K562 (cell line): ENCODE data around the gene PALLD. TPM values are rescaled to one million over a fixed set of nuclear protein-coding genes. Genes with fewer than 3 reads are reported as not detected.

Experiments
- ATAC-seq: fragments of 200-7000 bp; cut with Tn5 transposase; 3 replicates; pipeline ENCODE4 v1.9.1; 2020; ENCODE audit warnings: moderate library complexity
- BruUV-seq: library from RNA; stranded (reverse); fragments of 400-500 nt; replicated peaks from 2 replicates; lab custom pipeline; 2021; lab: Mats Ljungman, UMichigan
- CTCF ChIA-PET: fragments of 300-600 bp; formaldehyde crosslinking; extraction: SDS; loops from one replicate; lab custom pipeline; 2021; ENCODE audit warnings: low intra/inter-chr PET ratio; lab: Yijun Ruan, JAX
- POLR2A ChIA-PET: fragments of 300-600, 350-650 bp; sonication (Branson Sonifier 250); formaldehyde crosslinking; extraction: SDS; loops from one replicate; lab custom pipeline; 2021; ENCODE audit warnings: antibody characterized with exemption, inconsistent platforms; lab: Yijun Ruan, JAX
- DNase-seq, 4 experiments: peaks; one replicate each; pipeline versions ENCODE4 v3.0.0 to v3.0.0-alpha.2; 2011 to 2018; ENCODE audit warnings: low spot score in 3 of 4, mixed read lengths in 3 of 4; ENCODE audit errors: extremely low read depth in 1 of 4
- FAIRE-seq: peaks from 2 replicates; lab custom pipeline; 2011; peaks lifted over from hg19 to GRCh38; lab: Jason Lieb, UNC
- H2AFZ ChIP-seq: 2 replicates; pipeline ENCODE4 v1.6.0; 2011; ENCODE audit warnings: low read depth, low read length, control low read depth, inconsistent platforms
- H3K27ac ChIP-seq: fragments of 200-600 bp; 3 replicates; pipeline ENCODE4 v1.8.0; 2011; ENCODE audit warnings: low read depth, mild to moderate bottlenecking, control low read depth, inconsistent platforms, low read length, moderate library complexity, mixed read lengths; ENCODE audit errors: extremely low read depth
- H3K27me3 ChIP-seq, 2 experiments: fragments of 300-600 bp in 1 of 2; 2 replicates in 1 of 2; 3 replicates in 1 of 2; pipeline versions ENCODE4 v1.6.0 to v1.8.0; 2011; ENCODE audit warnings: inconsistent platforms in 2 of 2, low read length in 2 of 2, mild to moderate bottlenecking in 1 of 2, mixed read lengths in 1 of 2, moderate library complexity in 1 of 2; ENCODE audit not compliant: control insufficient read depth in 2 of 2, insufficient read depth in 2 of 2
- H3K36me3 ChIP-seq: fragments of 300-600 bp; 3 replicates; pipeline ENCODE4 v1.8.0; 2011; ENCODE audit warnings: mild to moderate bottlenecking, low read length, inconsistent platforms; ENCODE audit not compliant: control insufficient read depth, insufficient read depth
- H3K4me1 ChIP-seq, 2 experiments: fragments of 200-600 bp in 1 of 2; replicated peaks in 1 of 2; 2 replicates in 1 of 2; 3 replicates in 1 of 2; pipeline versions ENCODE4 v1.5.1 to v1.8.0; 2011; ENCODE audit warnings: inconsistent platforms in 2 of 2, low read length in 2 of 2, mild to moderate bottlenecking in 1 of 2, mixed read lengths in 1 of 2, moderate library complexity in 1 of 2; ENCODE audit not compliant: control insufficient read depth in 2 of 2, insufficient read depth in 2 of 2
- H3K4me2 ChIP-seq: 2 replicates; pipeline ENCODE4 v1.6.1; 2011; ENCODE audit warnings: low read length, control low read depth, inconsistent platforms, mixed read lengths; ENCODE audit not compliant: insufficient read depth
- H3K4me3 ChIP-seq: fragments of 200-600 bp; sonication (generic), shearing (Covaris generic); 2 replicates; pipeline ENCODE4 v1.5.1; 2016; ENCODE audit warnings: control low read depth, inconsistent platforms
- H3K79me2 ChIP-seq: fragments of 200-600 bp; 3 replicates; pipeline ENCODE4 v1.8.0; 2011; ENCODE audit warnings: low read length, inconsistent platforms; ENCODE audit not compliant: control insufficient read depth, insufficient read depth
- H3K9ac ChIP-seq, 2 experiments: 2 replicates each; pipeline versions ENCODE4 v1.6.0 to v1.6.1; 2011; ENCODE audit warnings: low read depth in 2 of 2, low read length in 2 of 2, control low read depth in 1 of 2, inconsistent platforms in 1 of 2, mild to moderate bottlenecking in 1 of 2, mixed read lengths in 1 of 2; ENCODE audit not compliant: insufficient read depth in 1 of 2
- H3K9me1 ChIP-seq: one replicate; pipeline ENCODE4 v1.6.0; 2011; ENCODE audit warnings: inconsistent platforms, mild to moderate bottlenecking, low read length, moderate library complexity; ENCODE audit not compliant: control insufficient read depth, insufficient read depth
- H3K9me3 ChIP-seq: replicated peaks from 2 replicates; pipeline ENCODE4 v1.5.1; 2011; ENCODE audit warnings: low read depth, low read length, inconsistent platforms; ENCODE audit not compliant: control insufficient read depth, insufficient read depth
- H4K20me1 ChIP-seq: replicated peaks from 2 replicates; pipeline ENCODE4 v1.6.1; 2011; ENCODE audit warnings: low read length, inconsistent platforms, mixed read lengths; ENCODE audit not compliant: control insufficient read depth, insufficient read depth
- ARHGAP35 ChIP-seq: fragments of 450-650 bp; IDR thresholded peaks from 2 replicates; pipeline ENCODE4 v1.6.1; 2018; ENCODE audit not compliant: partially characterized antibody
- CBFA2T2 ChIP-seq: fragments of 450-650 bp; conservative IDR thresholded peaks from 2 replicates; pipeline ENCODE4 v1.6.1; 2017; ENCODE audit warnings: mild to moderate bottlenecking
- CBFB ChIP-seq: sonication (generic); formaldehyde crosslinking; IDR thresholded peaks from 2 replicates; pipeline ENCODE4 v1.4.0; 2020; ENCODE audit warnings: mild to moderate bottlenecking, missing genetic modification reagents
- DDX20 ChIP-seq: fragments of 450-650 bp; IDR thresholded peaks from 2 replicates; pipeline ENCODE4 v1.6.1; 2016; ENCODE audit warnings: missing genetic modification characterization, low read depth, mild to moderate bottlenecking, missing compliant biosample characterization, moderate library complexity
- MTA2 ChIP-seq: fragments of 450-650 bp; IDR thresholded peaks from 2 replicates; pipeline ENCODE4 v1.6.1; 2016; ENCODE audit warnings: low read depth
- NR4A1 ChIP-seq, 2 experiments: fragments of 250-450 bp in 1 of 2; fragments of 450-650 bp in 1 of 2; sonication (Bioruptor Pico) in 1 of 2; IDR thresholded peaks; 2 replicates each; pipeline versions ENCODE4 v1.4.0 to v1.6.1; 2016 to 2020; ENCODE audit warnings: mild to moderate bottlenecking in 2 of 2, missing compliant biosample characterization in 1 of 2, missing genetic modification characterization in 1 of 2, moderate library complexity in 1 of 2
- NUFIP1 ChIP-seq: fragments of 450-650 bp; IDR thresholded peaks from 2 replicates; pipeline ENCODE4 v1.6.1; 2018; ENCODE audit not compliant: partially characterized antibody
- SAFB2 ChIP-seq: fragments of 200-400 bp; formaldehyde crosslinking; IDR thresholded peaks from 2 replicates; pipeline ENCODE4 v1.6.1; 2018; ENCODE audit warnings: borderline replicate concordance, low read length, low read depth, moderate library complexity; ENCODE audit not compliant: severe bottlenecking
- ZNF12 ChIP-seq: sonication (generic); formaldehyde crosslinking; IDR thresholded peaks from 2 replicates; pipeline ENCODE4 v1.4.0; 2020; ENCODE audit warnings: mild to moderate bottlenecking, missing genetic modification reagents
- ZNF146 ChIP-seq: IDR thresholded peaks from one replicate; pipeline ENCODE4 v1.6.1; 2018; ENCODE audit warnings: missing compliant biosample characterization; ENCODE audit not compliant: unreplicated experiment
- ZNF239 ChIP-seq: fragments of 250-450 bp; sonication (Bioruptor Pico); IDR thresholded peaks from 2 replicates; pipeline ENCODE4 v1.4.0; 2020; ENCODE audit warnings: mild to moderate bottlenecking
- ZNF311 ChIP-seq: fragments of 250-450 bp; sonication (Bioruptor Pico); IDR thresholded peaks from 2 replicates; pipeline ENCODE4 v1.4.0; 2020; ENCODE audit warnings: mild to moderate bottlenecking, moderate library complexity
- ZNF316 ChIP-seq: fragments of 450-650 bp; IDR thresholded peaks from 2 replicates; pipeline ENCODE4 v1.6.1; 2016
- ZNF354B ChIP-seq: fragments of 250-450 bp; sonication (Bioruptor Pico); IDR thresholded peaks from 2 replicates; pipeline ENCODE4 v1.4.0; 2020
- ZNF77 ChIP-seq: fragments of 250-450 bp; sonication (Bioruptor Pico); IDR thresholded peaks from 2 replicates; pipeline ENCODE4 v1.5.0; 2020
- WGBS: fragments of 100-300 bp; shearing (Covaris generic); methylation state at CpG from one replicate; pipeline ENCODE4 v1.1.6; 2016; ENCODE audit warnings: low coverage, mixed read lengths; ENCODE audit not compliant: insufficient coverage; ENCODE audit errors: missing lambda C conversion rate; 5-methylcytosine and 5-hydroxymethylcytosine counted together
- in situ Hi-C: fragments of 300-500 bp; cut with MboI; formaldehyde crosslinking; loops from 4 replicates; pipeline ENCODE4 v1.15.0; 2018; ENCODE audit warnings: inconsistent platforms, mixed read lengths
- intact Hi-C: fragments of 100-400 bp; cut with micrococcal nuclease; formaldehyde crosslinking; loops from 2 replicates; pipeline ENCODE4 v1.14.2; 2022
- polyA plus RNA-seq, 8 experiments: library from polyadenylated mRNA; depleted of rRNA in 4 of 8; stranded (reverse) in 5 of 8; unstranded in 3 of 8; fragments of >200 nt; fragmentation: Nextera tagmentation in 2 of 8; fragmentation: Illumina TruSeq in 1 of 8; extraction: Ambion mirVana in 2 of 8; extraction: Trizol in 1 of 8; gene quantifications; 2 replicates each; pipeline versions ENCODE4 v1.2.1 to v1.2.3, GENCODE V29; 2011 to 2014; ENCODE audit warnings: inconsistent platforms in 1 of 8, missing spikeins in 1 of 8
- total RNA-seq, 7 experiments: library from RNA; depleted of rRNA in 6 of 7; stranded (reverse); fragments of >200 nt in 6 of 7; fragmentation: Illumina TruSeq in 2 of 7; extraction: Trizol in 2 of 7; gene quantifications; 2 replicates each; pipeline versions ENCODE4 v1.2.1 to v1.2.3, GENCODE V29; 2011 to 2021; ENCODE audit warnings: low replicate concordance in 1 of 7
- TF ChIP-seq, protein P1 (sequence below): sonication (generic); formaldehyde crosslinking; IDR thresholded peaks from 2 replicates; pipeline ENCODE4 v1.8.1; 2023; ENCODE audit warnings: mild to moderate bottlenecking, missing genetic modification reagents

PALLD gene
- total and polyA plus RNA-seq, 9 of the 15 experiments (the other 6 are each of a cell fraction or from before 2014, with no cell fraction given), result 0.01 to 0.35 (median 0.06) TPM; not detected in 3

DNA sequence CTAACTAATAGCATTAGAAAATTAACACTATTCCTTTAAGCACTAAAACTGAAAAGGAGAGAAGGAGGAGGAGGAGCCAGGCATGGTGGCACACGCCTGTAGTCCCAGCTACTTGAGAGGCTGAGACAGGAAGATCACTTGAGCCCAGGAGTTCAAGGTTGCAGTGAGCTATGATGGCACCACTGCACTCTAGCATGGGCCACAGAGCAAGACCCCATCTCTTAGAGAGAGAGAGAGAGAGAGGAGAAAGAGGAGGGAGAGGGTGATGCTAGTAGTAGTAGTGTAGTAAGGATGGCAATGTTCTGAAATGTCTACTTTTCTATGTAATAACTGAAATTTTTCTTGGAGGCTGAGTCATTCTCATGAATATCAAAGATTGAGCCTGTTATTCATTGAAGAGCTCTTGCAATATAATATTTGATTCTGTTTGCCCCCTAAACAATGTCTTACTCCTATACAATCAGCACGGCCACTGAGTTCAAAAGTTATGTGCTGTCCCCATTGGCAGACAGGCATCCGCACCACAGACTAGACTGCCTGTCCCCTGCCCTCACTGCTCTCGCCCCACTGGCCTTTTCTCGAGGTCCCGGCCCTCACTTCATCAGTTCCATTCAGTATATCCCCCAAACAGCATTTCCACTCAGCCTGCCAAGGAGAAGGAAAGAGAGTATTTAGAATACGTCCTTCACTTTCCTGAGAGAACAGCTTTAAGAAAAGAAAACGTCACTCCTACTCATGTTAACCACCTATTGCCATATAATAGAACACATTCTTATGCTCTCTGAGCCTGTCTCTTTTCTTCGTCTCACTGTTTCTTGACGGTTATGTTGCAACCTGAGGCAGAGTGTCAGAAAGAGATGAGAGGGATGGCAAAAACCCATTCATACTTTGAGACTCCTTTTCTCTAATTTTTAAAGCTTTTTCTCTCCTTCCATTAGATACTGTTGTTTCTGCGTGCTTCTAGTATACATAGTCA, 238.1 kb downstream of the PALLD start:
- in situ Hi-C loops, result no loop called here
- Histone ChIP-seq H3K27me3 (peaks cover 0 to 3% of the 10 kb centered on the region in 2 experiments; a peak in 1 of 5 replicates), H3K4me1 (no peaks in the 10 kb centered on the region), H4K20me1 (no peaks in the 10 kb centered on the region), H3K4me3 (no peak overlapping the region), H3K79me2 (no peaks in the 10 kb centered on the region), H3K36me3 (no peaks in the 10 kb centered on the region), H3K9ac (no peak overlapping the region), H3K9me1 (no peaks in the 10 kb centered on the region)
- BruUV-seq, result no TSS peak
- ATAC-seq (no peak), DNase-seq (no peak)
- CTCF ChIA-PET, result no interaction called here
- TF ChIP-seq NUFIP1 (no peak), ZNF311 (CRISPR knock-in tag) (no peak), CBFA2T2 (no peak)
- TF ChIP-seq, all 486 proteins: peak for 0
- H3K27ac ChIP-seq, result no peak overlapping the region
- intact Hi-C loops, result no loop called here
- no peak overlapping the region for H3K4me2 ChIP-seq
- FAIRE-seq, result no peak
- H2AFZ ChIP-seq, result no peak overlapping the region
- H3K9me3 ChIP-seq, result no peaks in the 10 kb centered on the region
- WGBS, result 0% methylated on average over 11 of the region's 11 CpGs
- POLR2A ChIA-PET, result no interaction called here

DNA sequence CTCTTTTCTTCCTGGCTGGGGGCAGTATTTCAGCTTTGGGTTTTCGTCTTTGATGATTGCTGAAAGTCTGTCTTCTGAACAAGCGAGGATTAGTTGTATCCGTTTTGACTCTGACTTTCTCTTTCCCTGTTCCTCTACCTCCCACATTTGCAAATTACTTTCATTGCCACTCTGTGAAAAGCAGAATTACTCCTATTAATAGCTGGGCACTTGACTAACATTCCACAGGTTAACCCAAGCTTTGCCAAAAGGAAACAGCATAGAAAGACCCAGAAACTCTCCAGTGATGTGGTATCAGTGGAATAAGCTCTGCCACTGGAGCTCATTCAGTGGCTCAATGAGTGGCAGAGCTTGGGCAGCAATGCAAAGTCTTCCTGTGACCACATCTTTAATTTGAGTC, 238.9 kb downstream of the PALLD start:
- Histone ChIP-seq H3K27ac (no peak overlapping the region), H3K9ac (no peak overlapping the region), H2AFZ (no peak overlapping the region), H3K9me1 (no peaks in the 10 kb centered on the region), H3K27me3 (peaks cover 0 to 3% of the 10 kb centered on the region in 2 experiments; a peak in 1 of 5 replicates), H4K20me1 (no peaks in the 10 kb centered on the region), H3K4me1 (no peaks in the 10 kb centered on the region), H3K9me3 (no peaks in the 10 kb centered on the region), H3K79me2 (no peaks in the 10 kb centered on the region), H3K4me2 (no peak overlapping the region), H3K36me3 (no peaks in the 10 kb centered on the region), H3K4me3 (no peak overlapping the region)
- intact Hi-C loops, result no loop called here
- ChIA-PET POLR2A (no interaction called here), CTCF (no interaction called here)
- no TSS peak for BruUV-seq
- 0% methylated on average over 3 of the region's 3 CpGs for WGBS
- in situ Hi-C loops, result no loop called here
- ATAC-seq (no peak), FAIRE-seq (no peak), DNase-seq (no peak)
- TF ChIP-seq, protein P1, sequence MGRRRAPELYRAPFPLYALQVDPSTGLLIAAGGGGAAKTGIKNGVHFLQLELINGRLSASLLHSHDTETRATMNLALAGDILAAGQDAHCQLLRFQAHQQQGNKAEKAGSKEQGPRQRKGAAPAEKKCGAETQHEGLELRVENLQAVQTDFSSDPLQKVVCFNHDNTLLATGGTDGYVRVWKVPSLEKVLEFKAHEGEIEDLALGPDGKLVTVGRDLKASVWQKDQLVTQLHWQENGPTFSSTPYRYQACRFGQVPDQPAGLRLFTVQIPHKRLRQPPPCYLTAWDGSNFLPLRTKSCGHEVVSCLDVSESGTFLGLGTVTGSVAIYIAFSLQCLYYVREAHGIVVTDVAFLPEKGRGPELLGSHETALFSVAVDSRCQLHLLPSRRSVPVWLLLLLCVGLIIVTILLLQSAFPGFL (CRISPR knock-in tag), result no peak
- TF ChIP-seq ZNF77 (CRISPR knock-in tag), result no peak
- TF ChIP-seq ZNF12, result no peak
- TF ChIP-seq ARHGAP35, result no peak
- no peak for TF ChIP-seq ZNF239 (CRISPR knock-in tag)
- no peak for TF ChIP-seq DDX20
- TF ChIP-seq CBFB (CRISPR knock-in tag), result no peak
- TF ChIP-seq NR4A1 (CRISPR knock-in tag; IDR thresholded peaks at IDR 0.05), result no peak
- no peak for TF ChIP-seq NR4A1 (tag; IDR thresholded peaks at IDR 0.05)
- no peak for TF ChIP-seq ZNF316
- no peak for TF ChIP-seq ZNF354B
- no peak for TF ChIP-seq MTA2
- no peak for TF ChIP-seq SAFB2
- no peak for TF ChIP-seq ZNF146
